GM19395 (cell line): ENCODE data around the gene WDR27.
"Not testable (repeated sequence)": the region's sequence is repeated elsewhere in the genome, so short reads cannot be mapped to it uniquely, and the experiment has no call there.

Source experiments
- ATAC-seq: cut with Tn5 transposase; IDR thresholded peaks from one replicate; pipeline ENCODE4 v1.9.1; 2021; ENCODE audit warnings: mild to moderate bottlenecking, moderate library complexity; ENCODE audit not compliant: unreplicated experiment

Gene WDR27

DNA sequence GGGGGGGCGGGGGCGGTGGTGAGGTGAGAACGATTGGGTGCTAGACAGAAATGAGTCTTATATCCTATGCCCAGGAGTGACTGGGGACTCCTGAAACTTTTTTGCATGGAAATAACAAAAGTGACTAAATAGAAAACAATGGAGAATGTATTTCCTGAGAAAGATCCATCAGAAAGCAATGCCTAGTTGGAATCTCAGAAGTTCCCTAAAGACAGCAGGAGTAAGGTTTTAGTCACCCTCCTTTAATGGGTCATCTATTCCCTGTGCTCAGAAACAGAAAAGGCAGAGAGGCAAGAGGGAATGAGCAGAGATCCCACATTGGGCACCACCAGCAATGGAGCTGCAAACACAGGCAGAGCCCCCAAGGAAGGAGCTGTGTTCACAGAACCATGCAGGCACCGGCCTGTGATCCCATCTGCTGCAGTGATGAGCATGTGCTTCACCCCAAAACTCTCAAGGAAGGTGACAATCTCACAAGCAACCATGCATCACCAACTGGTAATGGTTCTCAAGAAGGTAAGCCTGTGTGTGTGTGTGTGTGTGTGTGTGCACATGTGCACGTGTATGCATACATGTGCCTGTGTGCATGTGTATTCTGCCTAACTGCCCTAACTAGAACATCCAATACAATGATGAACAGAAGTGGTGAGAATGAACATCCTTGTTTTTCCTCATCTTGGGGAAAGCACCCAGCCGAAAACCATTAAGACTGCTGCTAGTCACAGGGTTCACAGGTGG, 168.4 kb downstream of the WDR27 start:
- ATAC-seq, result no peak

GRCh38 chr6:169530752-169531123, 171.1 kb downstream of the WDR27 start:
- ATAC-seq, result no peak

GRCh38 chr6:169529931-169530751, 171.7 kb downstream of the WDR27 start:
- no peak for ATAC-seq

DNA sequence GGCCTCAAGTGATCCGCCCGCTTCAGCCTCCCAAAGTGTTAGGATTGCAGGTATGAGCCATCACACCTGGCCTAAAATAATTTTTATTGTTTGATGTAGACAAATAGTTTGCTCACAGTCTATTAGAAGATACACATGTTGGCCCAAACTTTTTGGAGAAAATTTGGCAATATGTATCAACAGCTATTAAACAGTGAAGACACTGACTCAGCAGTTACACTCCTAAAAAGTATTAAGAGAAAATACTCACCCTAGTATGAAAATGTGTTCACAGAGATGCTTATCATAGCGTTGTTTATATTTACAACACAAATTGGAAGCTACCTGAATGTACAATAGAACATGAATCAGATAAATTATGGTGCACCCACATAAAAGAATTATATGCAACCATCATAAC, 173.1 kb downstream of the WDR27 start:
- no peak for ATAC-seq

DNA sequence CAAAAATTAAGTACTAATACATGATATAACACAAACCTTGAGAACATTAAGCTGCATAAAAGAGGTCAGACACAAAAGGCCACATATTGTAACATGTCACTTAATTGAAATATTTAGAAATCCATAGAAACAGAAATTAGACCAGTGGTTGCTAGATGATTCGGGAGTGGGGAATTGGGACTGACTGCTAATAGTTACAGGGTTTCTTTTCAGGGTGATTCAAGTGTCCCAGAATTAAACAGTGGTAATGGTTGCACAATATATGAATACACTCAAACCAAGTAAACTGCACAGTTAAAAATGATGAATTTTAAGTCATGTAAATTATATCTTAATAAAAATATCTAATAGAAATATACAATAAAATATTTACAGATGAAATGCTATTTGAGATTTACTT, 174.5 kb downstream of the WDR27 start:
- ATAC-seq, result no peak

DNA sequence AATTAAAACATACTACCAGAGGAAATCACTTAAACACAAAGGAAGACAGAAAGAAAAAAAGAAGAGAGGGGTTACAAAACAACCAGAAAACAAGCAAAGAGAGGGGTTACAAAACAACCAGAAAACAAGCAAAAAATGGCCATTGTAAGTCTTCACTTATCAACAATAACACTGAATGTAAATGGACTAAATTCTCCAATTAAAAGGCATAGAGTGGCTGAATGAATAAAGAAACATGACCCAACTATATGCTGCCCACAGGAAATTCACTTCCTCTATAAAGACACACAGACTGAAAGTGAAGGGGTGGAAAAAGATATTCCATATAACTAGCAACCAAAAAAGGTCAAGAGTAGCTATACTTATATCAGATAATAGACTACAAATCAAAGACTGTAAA, 180.0 kb downstream of the WDR27 start:
- ATAC-seq, result no peak

- no peak for ATAC-seq
Observed at GRCh38 chr6:169520104-169520503, 181.7 kb downstream of the WDR27 start.

GRCh38 chr6:169518451-169518850, 183.4 kb downstream of the WDR27 start:
- ATAC-seq, result no peak

DNA sequence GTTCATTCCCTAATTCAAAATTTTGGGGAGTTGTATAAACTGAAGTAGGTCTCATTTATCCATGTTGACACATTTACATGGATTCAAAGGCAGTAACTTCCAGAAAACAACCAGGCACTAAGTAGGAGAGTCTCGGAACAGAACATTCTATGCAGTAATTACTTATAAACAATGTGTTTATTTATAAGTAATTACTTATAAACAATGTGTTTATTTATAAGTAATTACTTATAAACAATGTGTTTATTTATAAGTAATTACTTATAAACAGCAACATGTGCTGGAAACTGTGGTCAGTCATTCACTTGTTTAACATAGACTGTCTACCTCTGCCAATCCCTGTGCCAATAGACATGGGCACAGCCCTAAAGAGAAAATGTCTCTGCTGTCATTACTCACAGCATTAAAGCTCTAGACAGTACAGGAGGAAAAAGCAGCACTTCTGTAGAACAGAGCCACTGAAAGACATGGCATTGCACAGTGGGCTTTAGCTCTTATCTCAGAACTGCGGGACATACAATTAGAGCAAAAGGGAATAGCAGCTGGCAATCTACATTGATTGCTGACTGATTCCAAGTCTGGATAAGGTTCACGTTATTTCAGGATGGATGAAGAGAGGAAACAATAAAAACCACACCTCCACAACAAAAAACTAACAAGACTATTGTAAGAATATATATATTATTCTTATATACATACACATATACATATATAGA, 188.2 kb downstream of the WDR27 start:
- ATAC-seq, result no peak

DNA sequence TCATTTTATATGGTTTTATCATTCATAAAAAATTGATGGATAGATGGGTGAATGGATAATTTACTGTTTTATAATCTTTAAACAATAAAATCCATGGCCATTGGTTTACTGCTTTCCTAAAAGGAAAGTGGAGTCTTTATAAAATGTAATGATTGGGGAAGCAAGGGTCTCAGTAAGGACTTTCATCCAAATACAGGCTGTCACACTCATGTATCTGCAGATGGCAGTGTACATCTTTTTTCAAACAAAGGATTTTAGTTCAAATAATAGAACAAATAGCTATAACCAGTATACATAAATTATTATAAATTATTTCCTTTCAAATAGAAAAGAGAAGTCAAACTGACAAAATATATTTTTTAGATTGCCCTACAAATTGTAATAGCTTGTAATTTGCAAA, 190.0 kb downstream of the WDR27 start:
- ATAC-seq, result not testable (repeated sequence)

DNA sequence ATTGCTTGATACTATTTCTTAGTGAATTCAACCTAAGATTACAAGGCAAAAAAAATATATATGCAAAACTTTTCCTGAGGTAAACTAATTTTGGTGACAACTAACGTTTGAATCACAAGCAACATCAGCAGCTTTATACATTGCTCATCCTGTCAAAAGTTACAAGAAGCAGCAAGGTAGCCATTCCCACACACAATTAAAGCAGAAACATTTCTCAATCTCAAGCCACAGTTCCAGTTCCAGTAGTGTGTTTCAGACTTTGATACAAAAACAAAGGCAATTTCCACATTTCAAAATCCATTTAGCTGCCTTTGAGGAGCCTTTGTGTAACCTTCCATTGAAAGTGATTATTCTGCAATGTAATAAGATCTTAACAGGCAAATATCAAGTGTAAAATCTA, 191.0 kb downstream of the WDR27 start:
- ATAC-seq, result no peak

DNA sequence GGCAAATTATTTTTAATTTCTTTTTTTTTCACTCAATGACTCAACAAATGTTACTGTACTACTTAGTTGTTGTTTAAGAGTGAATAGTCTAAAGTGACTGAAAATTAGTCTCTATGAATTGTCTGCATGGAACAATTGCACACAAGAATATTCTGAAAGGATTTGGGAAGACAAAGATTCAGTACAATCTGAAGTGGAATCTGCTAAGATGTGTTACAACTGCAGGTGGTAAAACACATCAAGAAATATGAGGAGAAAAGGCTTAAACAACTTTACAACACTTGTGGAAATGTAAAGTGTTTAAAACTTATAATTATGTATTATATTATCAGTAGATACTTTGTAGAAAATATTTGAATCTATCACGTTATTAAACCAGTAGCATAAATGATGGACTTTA, 193.4 kb downstream of the WDR27 start:
- ATAC-seq, result no peak

DNA sequence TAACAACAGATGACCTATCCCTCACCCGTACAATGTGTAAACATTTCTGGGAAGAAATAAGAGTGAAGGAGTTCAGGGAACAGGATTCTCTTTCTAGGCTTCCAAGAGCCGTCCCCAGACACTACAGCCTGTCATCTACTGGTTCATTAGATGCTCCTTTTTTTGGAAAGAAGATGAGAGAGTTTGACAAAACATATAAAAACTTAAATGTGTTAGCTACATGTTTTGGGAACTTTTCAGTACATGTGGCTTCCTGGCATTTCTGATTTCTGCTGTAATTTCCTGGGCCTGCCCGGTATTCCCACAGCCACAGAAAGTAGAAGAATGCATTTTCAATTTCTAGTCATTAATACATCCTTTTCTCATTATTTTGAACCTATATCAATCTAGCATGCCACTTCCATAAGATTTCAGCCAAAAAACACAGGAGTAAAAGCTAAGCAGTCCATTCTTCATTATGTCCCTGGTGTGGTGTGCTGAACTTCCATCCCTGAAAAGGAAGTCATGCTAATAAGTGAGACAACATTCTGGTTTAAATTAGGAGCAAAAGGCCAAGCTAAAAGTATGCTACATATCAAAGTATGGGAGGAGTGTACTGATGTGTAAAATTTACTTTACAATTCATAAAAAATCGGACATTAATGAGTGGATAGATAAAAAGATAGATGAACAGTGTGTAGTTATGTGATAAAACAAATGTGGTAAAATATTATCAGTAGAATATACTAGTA, 198.2 kb downstream of the WDR27 start:
- no peak for ATAC-seq

DNA sequence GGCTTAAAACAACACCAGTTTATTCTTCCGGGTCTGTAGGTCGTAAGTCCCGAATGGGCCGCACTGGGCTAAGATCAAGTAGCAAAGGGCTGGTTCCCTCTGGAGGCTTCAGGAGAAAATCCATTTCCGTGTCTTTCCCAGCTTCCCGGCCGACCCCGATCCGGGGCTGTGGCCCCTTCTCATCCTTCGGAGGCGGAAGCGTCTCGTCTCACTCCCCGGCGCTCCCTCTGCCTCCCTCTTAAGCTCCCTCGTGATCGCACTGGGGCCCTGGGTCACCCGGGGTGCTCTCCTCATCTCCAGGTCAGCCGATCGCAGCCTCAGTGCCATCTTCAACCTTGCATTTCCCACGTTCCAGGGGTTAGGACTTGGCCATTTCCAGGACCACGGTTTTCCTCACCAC, 199.4 kb downstream of the WDR27 start:
- no peak for ATAC-seq

GRCh38 chr6:169501777-169502313, 200.0 kb downstream of the WDR27 start:
- no peak for ATAC-seq

DNA sequence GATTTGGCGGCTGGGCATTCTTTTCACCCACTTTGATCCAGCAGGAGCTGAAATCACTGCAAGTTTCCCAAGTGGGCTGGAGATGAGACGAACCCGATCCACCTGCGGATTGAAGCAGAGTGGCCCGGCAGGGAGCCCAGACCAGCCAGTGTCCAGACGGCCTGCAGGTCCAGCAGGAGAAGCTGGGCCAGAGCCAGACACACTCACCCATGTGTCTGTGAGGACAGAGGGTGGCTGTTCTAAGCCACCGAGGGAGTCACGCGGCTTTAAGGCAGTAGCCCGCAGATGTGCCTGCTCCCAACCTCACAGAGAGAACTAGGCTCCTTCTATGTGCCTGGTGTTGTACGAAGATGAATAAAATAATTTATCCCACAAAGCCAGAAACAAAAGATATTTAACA, 200.7 kb downstream of the WDR27 start:
- no peak for ATAC-seq

- ATAC-seq, result no peak
Observed at GRCh38 chr6:169500688-169501087, 201.1 kb downstream of the WDR27 start.

DNA sequence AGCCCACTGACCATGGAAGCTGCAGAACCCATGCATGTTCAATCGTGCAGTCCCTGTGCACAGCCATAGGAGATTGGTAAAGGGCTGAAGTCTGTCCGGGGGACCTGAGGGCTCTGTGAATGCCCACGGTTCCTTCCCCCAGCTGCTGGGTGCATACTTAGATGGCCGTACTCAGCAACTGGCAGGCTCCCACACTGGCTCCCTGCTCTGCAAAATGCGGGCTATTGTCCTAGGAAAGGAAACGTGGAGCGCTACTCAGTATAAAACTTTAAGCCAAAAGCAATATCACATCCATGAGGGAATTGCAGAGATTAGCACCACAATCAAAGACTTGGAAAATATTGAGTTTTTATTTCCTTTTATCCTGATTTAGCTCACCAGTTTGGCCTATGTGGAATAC, 202.0 kb downstream of the WDR27 start:
- no peak for ATAC-seq

- ATAC-seq, result no peak
Observed at GRCh38 chr6:169498916-169499513, 202.8 kb downstream of the WDR27 start.

DNA sequence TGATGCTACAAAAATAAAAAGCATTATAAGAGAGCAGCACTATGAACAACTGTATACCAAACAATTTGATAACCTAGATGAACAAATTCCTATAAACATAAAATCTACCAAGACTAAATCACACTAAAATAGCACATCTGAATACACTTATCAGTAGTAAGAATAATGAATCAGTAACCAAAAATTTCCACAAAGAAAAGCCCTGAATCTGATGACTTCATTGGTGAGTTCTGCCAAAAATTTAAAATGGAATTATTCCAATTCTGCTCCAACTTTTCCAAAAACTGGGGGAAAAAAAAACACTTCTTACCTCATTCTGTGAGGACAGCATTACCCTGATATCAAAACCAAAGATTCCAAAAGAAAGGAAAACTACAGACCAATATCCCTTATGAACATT, 206.2 kb downstream of the WDR27 start:
- ATAC-seq, result no peak
